ENCODE data around the gene BUB1B. TPM values are rescaled to one million over a fixed set of nuclear protein-coding genes. Genes with fewer than 3 reads are reported as not detected.

BUB1B gene
- total RNA-seq, 1 experiment from 2014 or later: 73.0 TPM

DNA sequence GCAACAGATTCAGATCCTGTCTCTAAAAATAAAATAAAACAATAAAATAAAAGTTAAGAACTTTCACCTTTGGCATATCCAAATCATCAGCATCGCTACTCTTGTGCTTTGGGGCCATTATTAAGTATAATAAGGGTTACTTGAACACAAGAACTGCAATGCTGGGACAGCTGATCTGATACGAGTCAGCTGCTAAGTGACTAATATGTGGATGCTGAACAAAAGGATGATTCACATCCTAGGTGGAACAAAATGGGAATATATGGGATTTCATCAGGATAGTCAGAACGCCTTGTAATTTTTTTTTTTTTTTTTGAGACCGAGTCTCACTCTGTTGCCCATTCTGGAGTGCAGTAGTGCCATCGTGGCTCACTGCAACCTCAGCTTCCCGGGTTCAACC is 29.7 kb downstream of the BUB1B start:
- Histone ChIP-seq H3F3A (ENCODE audit: low read length, unreplicated experiment) (peaks cover 8% of the 10 kb centered on the region), H3K9me3 (ENCODE audit: low read length) (no peaks in the 10 kb centered on the region), H3K27me3 (ENCODE audit: low read length) (no peaks in the 10 kb centered on the region), H3K4me2 (ENCODE audit: low read length) (no peak overlapping the region), H3K27ac (ENCODE audit: low read length) (peak overlapping the region; percentile 21; the same call in 1 of the 2 replicates), H3K9ac (ENCODE audit: low read length) (no peak overlapping the region), H3K4me3 (ENCODE audit: low read length) (no peak overlapping the region), H3K36me3 (ENCODE audit: low read depth, low read length) (peaks cover 58% of the 10 kb centered on the region), H2AFZ (ENCODE audit: low read length) (no peak overlapping the region), H4K20me1 (ENCODE audit: low read length) (no peaks in the 10 kb centered on the region), H3K79me2 (ENCODE audit: low read length) (peaks cover 44% of the 10 kb centered on the region; the same call in 1 of the 2 replicates), H3K4me1 (ENCODE audit: insufficient read depth, low read length) (peaks cover 10% of the 10 kb centered on the region), H3K9me2 (replicated peaks; ENCODE audit: low read length) (no peaks in the 10 kb centered on the region)
- ChIA-PET POLR2A (ENCODE audit: unreplicated experiment) (no interaction called here), CTCF (no interaction called here)
- DNase-seq (peak; percentile 71), ATAC-seq (peak; percentile 98)
- intact Hi-C loops (cut with micrococcal nuclease): loop anchor here (1.0 kb wide), 1 partner anchor 81 kb away; no protein-coding TSS in a partner anchor
- BruUV-seq (replicated peaks): no TSS peak
- TF ChIP-seq EZH2 (IDR thresholded peaks at IDR 0.05; ENCODE audit: low read length, unreplicated experiment) (no peak), EZH2phosphoT487 (IDR thresholded peaks at IDR 0.05; ENCODE audit: borderline replicate concordance, low read length) (no peak), CTCF (conservative IDR thresholded peaks at IDR 0.05; ENCODE audit: low read depth, low read length) (no peak)

GRCh38 chr15:40192942-40193341 is 32.1 kb downstream of the BUB1B start:
- no peak for TF ChIP-seq EZH2phosphoT487 (IDR thresholded peaks at IDR 0.05; ENCODE audit: borderline replicate concordance, low read length)
- no peak for TF ChIP-seq CTCF (conservative IDR thresholded peaks at IDR 0.05; ENCODE audit: low read depth, low read length)
- no peak for TF ChIP-seq EZH2 (IDR thresholded peaks at IDR 0.05; ENCODE audit: low read length, unreplicated experiment)
- H3K9me2 ChIP-seq (replicated peaks; ENCODE audit: low read length): no peaks in the 10 kb centered on the region
- H3K36me3 ChIP-seq (ENCODE audit: low read depth, low read length): peaks cover 66% of the 10 kb centered on the region
- no peaks in the 10 kb centered on the region for H3K9me3 ChIP-seq (ENCODE audit: low read length)
- no peak overlapping the region for H2AFZ ChIP-seq (ENCODE audit: low read length)
- DNase-seq (no peak), ATAC-seq (no peak)
- intact Hi-C loops (cut with micrococcal nuclease): no loop called here
- peaks cover 44% of the 10 kb centered on the region; the same call in 1 of the 2 replicates for H3K79me2 ChIP-seq (ENCODE audit: low read length)
- POLR2A ChIA-PET (ENCODE audit: unreplicated experiment): interaction anchor here (0.6 kb wide), 1 partner anchor 45 kb away, joined by 5 read pairs; no protein-coding TSS in a partner anchor
- H3K27me3 ChIP-seq (ENCODE audit: low read length): no peaks in the 10 kb centered on the region
- peaks cover 10% of the 10 kb centered on the region for H3K4me1 ChIP-seq (ENCODE audit: insufficient read depth, low read length)
- no peak overlapping the region for H3K4me3 ChIP-seq (ENCODE audit: low read length)
- no peak overlapping the region for H3K27ac ChIP-seq (ENCODE audit: low read length)
- H3F3A ChIP-seq (ENCODE audit: low read length, unreplicated experiment): peaks cover 8% of the 10 kb centered on the region
- no peaks in the 10 kb centered on the region for H4K20me1 ChIP-seq (ENCODE audit: low read length)
- CTCF ChIA-PET: interaction anchor here (1.1 kb wide), 1 partner anchor 147 kb away, joined by 5 read pairs; no protein-coding TSS in a partner anchor
- no TSS peak for BruUV-seq (replicated peaks)
- H3K4me2 ChIP-seq (ENCODE audit: low read length): no peak overlapping the region
- no peak overlapping the region for H3K9ac ChIP-seq (ENCODE audit: low read length)

GRCh38 chr15:40197434-40197833 is 36.6 kb downstream of the BUB1B start:
- Histone ChIP-seq H3K27ac (ENCODE audit: low read length) (no peak overlapping the region), H3K79me2 (ENCODE audit: low read length) (peaks cover 24% of the 10 kb centered on the region; the same call in 1 of the 2 replicates), H4K20me1 (ENCODE audit: low read length) (no peaks in the 10 kb centered on the region), H3K36me3 (ENCODE audit: low read depth, low read length) (peaks cover 72% of the 10 kb centered on the region), H3K4me1 (ENCODE audit: insufficient read depth, low read length) (no peaks in the 10 kb centered on the region), H3K9me3 (ENCODE audit: low read length) (no peaks in the 10 kb centered on the region), H3K9me2 (replicated peaks; ENCODE audit: low read length) (no peaks in the 10 kb centered on the region), H3K27me3 (ENCODE audit: low read length) (no peaks in the 10 kb centered on the region), H3F3A (ENCODE audit: low read length, unreplicated experiment) (no peaks in the 10 kb centered on the region), H3K4me2 (ENCODE audit: low read length) (no peak overlapping the region), H2AFZ (ENCODE audit: low read length) (no peak overlapping the region), H3K4me3 (ENCODE audit: low read length) (no peak overlapping the region), H3K9ac (ENCODE audit: low read length) (no peak overlapping the region)
- TF ChIP-seq EZH2phosphoT487 (IDR thresholded peaks at IDR 0.05; ENCODE audit: borderline replicate concordance, low read length) (no peak), EZH2 (IDR thresholded peaks at IDR 0.05; ENCODE audit: low read length, unreplicated experiment) (no peak), CTCF (conservative IDR thresholded peaks at IDR 0.05; ENCODE audit: low read depth, low read length) (no peak)
- DNase-seq (no peak), ATAC-seq (no peak)
- BruUV-seq (replicated peaks): no TSS peak
- CTCF ChIA-PET: no interaction called here
- intact Hi-C loops (cut with micrococcal nuclease): no loop called here
- POLR2A ChIA-PET (ENCODE audit: unreplicated experiment): no interaction called here

Measured in PC-3 (cell line).